NB4 (cell line): Measurements from ENCODE around the gene CX3CL1.

Experiments
- DNase-seq: peaks from one replicate; pipeline ENCODE4 v3.0.0; 2010; ENCODE audit warnings: low read depth
- H3K4me3 ChIP-seq: one replicate; pipeline ENCODE4 v1.5.1; 2011; ENCODE audit warnings: mild to moderate bottlenecking, low read depth, low read length, moderate library complexity
- MAX ChIP-seq: IDR thresholded peaks from 2 replicates; pipeline ENCODE4 v1.6.1; 2011; ENCODE audit warnings: low read depth, low read length
- MYC ChIP-seq: IDR thresholded peaks from 2 replicates; pipeline ENCODE4 v1.6.1; 2011; ENCODE audit warnings: low read depth, low read length
- POLR2A ChIP-seq: IDR thresholded peaks from 2 replicates; pipeline ENCODE4 v1.6.1; 2011; ENCODE audit warnings: mild to moderate bottlenecking; ENCODE audit not compliant: insufficient read length; ENCODE audit errors: extremely low read depth
- TF ChIP-seq, protein P1 (sequence below): IDR thresholded peaks from one replicate; pipeline ENCODE4 v1.5.1; 2012; ENCODE audit warnings: low read depth, low read length

The CX3CL1 gene

GRCh38 chr16:57434003-57434402, 61.7 kb downstream of the CX3CL1 start:
- no peak for DNase-seq
- H3K4me3 ChIP-seq = no peak overlapping the region
- no peak for TF ChIP-seq MAX
- TF ChIP-seq MYC = no peak
- TF ChIP-seq POLR2A = no peak
- TF ChIP-seq, protein P1, sequence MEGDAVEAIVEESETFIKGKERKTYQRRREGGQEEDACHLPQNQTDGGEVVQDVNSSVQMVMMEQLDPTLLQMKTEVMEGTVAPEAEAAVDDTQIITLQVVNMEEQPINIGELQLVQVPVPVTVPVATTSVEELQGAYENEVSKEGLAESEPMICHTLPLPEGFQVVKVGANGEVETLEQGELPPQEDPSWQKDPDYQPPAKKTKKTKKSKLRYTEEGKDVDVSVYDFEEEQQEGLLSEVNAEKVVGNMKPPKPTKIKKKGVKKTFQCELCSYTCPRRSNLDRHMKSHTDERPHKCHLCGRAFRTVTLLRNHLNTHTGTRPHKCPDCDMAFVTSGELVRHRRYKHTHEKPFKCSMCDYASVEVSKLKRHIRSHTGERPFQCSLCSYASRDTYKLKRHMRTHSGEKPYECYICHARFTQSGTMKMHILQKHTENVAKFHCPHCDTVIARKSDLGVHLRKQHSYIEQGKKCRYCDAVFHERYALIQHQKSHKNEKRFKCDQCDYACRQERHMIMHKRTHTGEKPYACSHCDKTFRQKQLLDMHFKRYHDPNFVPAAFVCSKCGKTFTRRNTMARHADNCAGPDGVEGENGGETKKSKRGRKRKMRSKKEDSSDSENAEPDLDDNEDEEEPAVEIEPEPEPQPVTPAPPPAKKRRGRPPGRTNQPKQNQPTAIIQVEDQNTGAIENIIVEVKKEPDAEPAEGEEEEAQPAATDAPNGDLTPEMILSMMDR = no peak
